GM21825 (cell line): Measurements from ENCODE around the gene CRISP2.
"Not testable (repeated sequence)": the region's sequence is repeated elsewhere in the genome, so short reads cannot be mapped to it uniquely, and the experiment has no call there.

Experiments used
- ATAC-seq: cut with Tn5 transposase; IDR thresholded peaks from one replicate; pipeline ENCODE4 v1.9.1; 2021; ENCODE audit warnings: mild to moderate bottlenecking, moderate library complexity; ENCODE audit not compliant: unreplicated experiment

CRISP2 gene, protein sequence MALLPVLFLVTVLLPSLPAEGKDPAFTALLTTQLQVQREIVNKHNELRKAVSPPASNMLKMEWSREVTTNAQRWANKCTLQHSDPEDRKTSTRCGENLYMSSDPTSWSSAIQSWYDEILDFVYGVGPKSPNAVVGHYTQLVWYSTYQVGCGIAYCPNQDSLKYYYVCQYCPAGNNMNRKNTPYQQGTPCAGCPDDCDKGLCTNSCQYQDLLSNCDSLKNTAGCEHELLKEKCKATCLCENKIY

DNA sequence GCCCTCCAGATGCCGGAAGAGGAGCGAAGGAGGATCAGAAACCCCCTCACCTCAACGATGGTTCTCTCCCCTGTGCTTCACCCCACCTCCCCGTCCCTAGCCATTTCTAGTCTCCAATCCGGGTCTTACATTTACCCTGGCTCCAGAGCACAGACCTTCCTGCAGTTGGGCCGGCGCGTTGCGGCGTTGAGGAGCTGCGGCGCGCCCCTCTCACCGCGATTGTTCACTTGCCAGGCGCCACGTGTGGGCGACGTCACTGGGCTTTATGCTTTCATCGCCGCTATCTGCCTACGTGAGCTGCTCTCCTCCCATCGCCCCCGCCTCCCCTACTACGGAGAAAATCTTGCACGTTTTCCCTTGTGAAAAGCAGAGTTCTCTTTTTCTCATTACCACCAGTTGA, at the start of gene CRISP2:
CRISP2 (minus strand) TSS at position 198 of the 400 bp plus-strand sequence. CDS start 4,347 bp downstream, outside the sequence.
- no peak for ATAC-seq

DNA sequence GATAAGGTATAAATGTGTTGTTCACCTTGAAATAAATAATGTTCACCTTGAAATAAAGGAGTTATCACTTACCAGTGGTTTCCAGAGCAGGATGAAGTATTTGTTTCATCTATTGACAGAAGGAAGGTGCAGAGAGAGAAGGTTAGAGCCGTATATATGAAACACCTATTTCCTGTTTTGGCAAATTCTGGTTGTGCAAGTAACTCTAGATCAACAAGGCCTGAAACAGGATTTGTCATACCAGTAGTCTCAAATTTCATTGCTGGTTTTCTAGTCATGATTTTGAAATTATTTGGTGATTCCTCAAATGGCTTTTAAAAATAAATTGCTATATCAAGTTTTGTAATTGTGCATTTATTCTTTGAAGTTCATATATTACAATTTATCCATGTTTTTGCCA, 30.9 kb upstream of the CRISP2 start, which contains the start of gene CRISP3:
CRISP3 (minus strand) TSS at position 130 of the 400 bp plus-strand sequence; CDS start at position 109, 21 bp downstream.
- ATAC-seq, result no peak

- no peak for ATAC-seq
Observed at GRCh38 chr6:49743429-49743828, 30.1 kb upstream of the CRISP2 start.

GRCh38 chr6:49739423-49739822, 26.1 kb upstream of the CRISP2 start:
- no peak for ATAC-seq

DNA sequence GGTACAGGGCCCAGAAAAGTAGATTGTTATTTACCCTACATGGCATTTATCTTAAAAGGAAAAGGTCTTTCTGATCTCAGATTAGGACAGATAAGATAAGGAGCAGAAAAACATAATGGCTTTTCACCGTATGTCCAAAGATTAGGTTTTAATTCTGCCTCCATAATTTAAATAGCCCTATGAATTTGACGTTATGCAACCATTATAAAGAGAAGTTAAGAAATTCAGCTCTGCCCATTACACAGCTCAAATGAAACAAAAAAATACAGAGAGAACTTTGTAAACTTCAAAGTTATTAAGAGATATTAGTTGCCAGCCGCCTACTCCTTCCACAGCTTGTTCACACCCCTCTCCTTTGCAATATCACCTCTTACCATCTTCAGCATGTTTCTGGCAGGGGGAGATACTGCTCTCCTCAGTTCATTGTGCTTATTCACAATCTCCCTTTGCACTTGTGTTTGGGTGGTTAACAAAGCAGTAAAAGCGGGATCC, 22.7 kb upstream of the CRISP2 start:
- no peak for ATAC-seq

DNA sequence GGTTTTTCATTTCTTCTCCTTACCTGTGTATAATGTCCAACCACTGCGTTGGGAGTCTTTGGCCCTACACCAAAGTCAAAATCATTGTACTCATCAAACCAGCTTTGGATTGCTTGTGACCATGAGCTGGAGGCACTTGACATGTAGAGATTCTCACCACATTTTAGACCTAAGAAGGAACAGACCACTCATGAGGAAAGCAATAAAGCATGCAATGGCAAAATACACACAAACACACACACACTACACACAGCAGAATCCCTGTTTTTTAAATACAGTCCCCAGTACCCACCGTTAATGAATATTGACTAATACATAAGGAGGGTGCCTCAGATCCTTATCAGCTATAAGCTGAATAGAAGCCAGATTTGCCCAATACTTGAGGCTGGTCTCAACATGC, 20.3 kb upstream of the CRISP2 start:
- ATAC-seq, result no peak

- ATAC-seq, result no peak
Observed at GRCh38 chr6:49732781-49733180, 19.4 kb upstream of the CRISP2 start.

DNA sequence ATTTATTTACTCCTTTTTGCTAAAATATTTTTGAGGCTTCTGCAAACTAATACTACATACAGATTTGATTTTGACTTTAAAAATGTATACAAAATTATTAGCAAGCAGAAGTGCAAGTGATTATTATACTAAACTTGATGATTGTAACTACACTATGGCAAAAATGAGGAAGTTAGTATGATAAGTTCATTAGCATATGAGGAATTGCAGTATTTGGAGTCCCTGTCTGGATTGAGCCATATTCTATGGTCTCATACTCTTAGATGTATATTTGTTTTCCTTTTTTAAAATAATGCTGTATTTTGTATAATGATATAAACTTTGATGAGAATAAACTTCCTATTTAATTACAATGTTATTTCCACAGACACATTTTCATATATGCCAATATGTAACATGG, 16.9 kb upstream of the CRISP2 start:
- no peak for ATAC-seq

DNA sequence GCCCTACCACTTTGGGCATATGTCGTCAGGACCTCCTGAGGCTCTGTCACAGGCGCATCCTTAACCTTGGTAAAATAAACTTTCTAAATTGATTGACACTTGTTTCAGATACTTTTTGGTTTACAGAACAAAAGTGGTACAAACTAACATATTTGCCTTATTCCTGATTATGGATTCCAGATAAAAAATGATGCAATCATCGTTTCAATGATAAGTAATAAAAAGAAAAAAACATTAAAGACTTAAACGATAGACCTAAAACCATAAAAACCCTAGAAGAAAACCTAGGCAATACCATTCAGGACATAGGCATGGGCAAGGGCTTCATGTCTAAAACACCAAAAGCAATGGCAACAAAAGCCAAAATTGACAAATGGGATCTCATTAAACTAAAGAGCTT, 10.6 kb upstream of the CRISP2 start:
- not testable (repeated sequence) for ATAC-seq

- no peak for ATAC-seq
Observed at GRCh38 chr6:49721297-49721696, 8.0 kb upstream of the CRISP2 start.

GRCh38 chr6:49720372-49720771, 7.0 kb upstream of the CRISP2 start:
- no peak for ATAC-seq

GRCh38 chr6:49698478-49698877, 14.9 kb downstream of the CRISP2 start:
- ATAC-seq, result no peak

DNA sequence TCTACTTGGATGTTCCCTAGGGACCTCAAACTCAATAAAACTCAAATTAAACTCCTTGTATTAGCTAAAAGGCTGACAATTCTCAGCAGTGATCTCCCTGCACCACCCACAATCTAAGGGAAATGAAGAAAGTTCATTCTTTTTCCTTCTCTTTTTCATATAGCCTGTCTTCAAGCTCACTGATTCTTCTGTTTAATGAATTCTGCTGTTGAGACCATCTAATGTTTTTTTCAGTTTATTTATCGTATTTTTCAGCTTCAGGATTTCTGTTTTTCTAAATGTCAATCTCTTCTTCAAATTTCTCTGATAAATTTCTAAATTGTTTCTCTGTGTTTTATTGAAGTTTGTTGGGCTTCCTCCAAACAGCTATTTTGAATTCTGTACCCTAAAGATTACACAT, 19.8 kb downstream of the CRISP2 start:
- ATAC-seq, result no peak

- no peak for ATAC-seq
Observed at GRCh38 chr6:49692534-49692933, 20.8 kb downstream of the CRISP2 start.

DNA sequence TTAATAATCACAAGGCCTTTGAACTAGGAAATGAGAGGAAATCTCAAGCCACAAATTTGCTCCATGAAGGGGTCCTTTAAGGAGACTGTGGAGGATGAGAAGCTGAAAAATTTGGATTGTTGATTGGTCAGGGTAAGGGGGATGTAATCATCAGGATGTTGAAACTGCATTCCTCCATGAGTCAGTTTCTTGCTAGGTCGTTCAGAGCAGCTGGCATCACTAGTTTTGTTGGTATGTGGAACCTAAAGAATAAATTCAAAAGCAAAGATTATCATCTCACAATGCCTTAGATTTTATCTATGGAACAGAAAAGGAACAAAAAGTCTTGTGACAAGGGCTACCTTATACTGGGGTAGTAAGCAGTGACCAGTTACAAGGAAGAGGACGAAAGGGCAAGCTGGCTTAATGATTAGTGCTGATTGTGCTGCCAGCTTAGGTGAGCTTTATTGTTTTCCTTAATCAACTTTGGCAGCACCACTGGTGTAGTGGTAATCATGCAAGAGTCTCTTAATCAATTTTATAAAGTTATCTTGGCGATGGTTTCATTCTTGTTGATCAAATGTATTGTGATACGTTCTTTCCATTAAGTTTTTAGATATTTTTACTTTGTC, 36.6 kb downstream of the CRISP2 start:
- no peak for ATAC-seq

- no peak for ATAC-seq
Observed at GRCh38 chr6:49675816-49676215, 37.5 kb downstream of the CRISP2 start.

DNA sequence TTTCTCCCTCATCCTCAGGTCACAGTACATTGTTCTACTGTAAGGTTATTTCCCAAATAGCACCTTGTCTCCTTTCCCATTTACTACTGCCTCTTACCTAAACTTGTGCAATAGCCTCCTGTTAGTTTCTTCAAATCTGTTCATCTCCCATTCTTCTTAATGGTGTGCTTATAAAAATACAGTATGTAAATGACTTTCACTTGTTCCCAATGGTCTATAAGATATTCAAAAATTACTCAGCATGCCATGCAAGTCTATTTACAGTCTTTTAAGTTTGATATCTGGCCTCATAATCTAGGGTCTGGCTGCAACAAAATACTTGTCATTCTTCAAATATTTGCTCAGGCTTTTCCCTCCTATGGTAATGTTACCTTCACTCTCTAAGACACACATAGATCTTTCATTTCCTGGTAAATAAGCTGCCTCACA, 45.2 kb downstream of the CRISP2 start:
- ATAC-seq, result no peak

- no peak for ATAC-seq
Observed at GRCh38 chr6:49666930-49667757, 46.2 kb downstream of the CRISP2 start.

DNA sequence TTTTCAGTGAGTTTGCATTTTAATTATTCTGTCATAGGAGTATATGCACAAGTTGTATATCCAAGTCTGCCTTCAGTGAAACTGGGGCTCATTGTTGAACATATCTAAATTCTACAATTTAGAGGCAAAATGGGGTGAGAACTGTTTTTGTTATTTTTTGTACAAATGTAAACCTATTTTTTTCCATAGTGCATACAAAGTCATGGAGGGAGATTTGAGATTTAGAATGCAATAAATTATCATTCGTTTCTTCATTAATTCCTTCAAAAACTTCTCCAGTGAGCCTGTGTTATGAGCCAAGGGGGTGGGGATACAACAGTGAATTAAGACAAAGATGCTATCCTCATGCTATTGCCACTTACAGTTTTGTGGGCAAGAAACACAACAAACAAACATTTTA, 46.9 kb downstream of the CRISP2 start:
- ATAC-seq, result no peak

DNA sequence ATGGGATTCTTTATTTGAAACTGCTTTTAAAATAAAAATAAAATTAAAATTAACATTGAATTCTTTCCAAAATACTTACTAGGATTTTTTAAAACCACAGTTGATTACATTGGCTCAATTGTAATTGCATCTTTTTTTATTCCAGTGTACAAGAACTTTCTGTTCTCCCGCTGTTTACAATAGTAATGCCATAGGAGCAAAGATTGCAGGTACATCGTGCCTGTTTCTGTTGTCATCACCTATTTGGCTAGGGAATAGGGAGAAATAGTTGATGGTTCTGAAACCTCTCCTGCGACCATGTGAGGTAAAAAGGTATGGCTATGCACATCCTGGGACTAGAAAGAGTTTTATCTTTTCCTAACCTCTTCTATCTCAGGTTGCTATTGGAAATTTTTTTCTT, 48.5 kb downstream of the CRISP2 start:
- no peak for ATAC-seq

GRCh38 chr6:49664054-49664453, 49.3 kb downstream of the CRISP2 start:
- not testable (repeated sequence) for ATAC-seq

DNA sequence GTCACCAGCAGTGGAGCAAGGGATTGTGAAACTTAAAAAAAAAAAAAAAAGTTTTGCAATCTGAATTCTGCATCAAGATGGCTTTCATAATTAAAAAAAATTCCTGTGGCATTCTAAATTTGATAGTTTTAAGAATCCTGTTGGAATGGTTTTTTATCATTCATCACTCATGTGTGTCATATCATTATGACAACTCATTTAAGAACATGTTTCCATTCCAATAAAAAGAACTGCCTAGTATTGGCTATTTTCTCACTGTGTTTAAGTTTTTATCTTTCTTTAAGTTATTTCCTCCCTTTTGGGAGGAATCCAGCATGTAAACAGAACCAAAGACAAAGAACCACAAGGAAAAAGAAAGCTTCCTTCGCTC, 50.5 kb downstream of the CRISP2 start:
- ATAC-seq, result no peak
